Neural cell (in vitro differentiated cells): ENCODE results near the gene PTPRD. TPM values are rescaled to one million over a fixed set of nuclear protein-coding genes. Genes with fewer than 3 reads are reported as not detected.

Experiments used
- H2AFZ ChIP-seq: fragments of 200-600, 300-800 bp; sonication (generic), shearing (Covaris generic); 2 replicates; pipeline ENCODE4 v1.6.0; 2014; ENCODE audit warnings: low read depth, mild to moderate bottlenecking, antibody characterized with exemption, low read length, moderate library complexity
- H3F3A ChIP-seq: fragments of 200-600 bp; shearing (Covaris generic); 2 replicates; pipeline ENCODE4 v1.6.1; 2016; ENCODE audit warnings: mild to moderate bottlenecking, moderate library complexity, mixed read lengths, antibody characterized with exemption, low read length; ENCODE audit not compliant: insufficient read depth, poor library complexity, severe bottlenecking
- H3K27ac ChIP-seq: fragments of 200-600, 300-800 bp; sonication (generic), shearing (Covaris generic); 2 replicates; pipeline ENCODE4 v1.5.1; 2014; ENCODE audit warnings: mild to moderate bottlenecking, low read length, moderate library complexity
- H3K27me3 ChIP-seq: fragments of 300-800, 200-600 bp; sonication (generic), shearing (Covaris generic); 2 replicates; pipeline ENCODE4 v1.6.0; 2014; ENCODE audit warnings: mild to moderate bottlenecking, low read depth, low read length, moderate library complexity; ENCODE audit not compliant: insufficient read depth
- H3K36me3 ChIP-seq: fragments of 300-800, 200-600 bp; sonication (generic), shearing (Covaris generic); 2 replicates; pipeline ENCODE4 v1.5.1; 2014; ENCODE audit warnings: mild to moderate bottlenecking, antibody characterized with exemption, low read length, moderate library complexity; ENCODE audit not compliant: insufficient read depth
- H3K4me2 ChIP-seq: fragments of 300-800, 200-600 bp; sonication (generic), shearing (Covaris generic); 2 replicates; pipeline ENCODE4 v1.6.0; 2014; ENCODE audit warnings: mild to moderate bottlenecking, low read length
- H3K4me3 ChIP-seq: fragments of 300-800, 200-600 bp; sonication (generic), shearing (Covaris generic); 2 replicates; pipeline ENCODE4 v1.5.1; 2014; ENCODE audit warnings: mild to moderate bottlenecking, low read length, moderate library complexity
- H3K79me2 ChIP-seq: fragments of 200-600 bp; shearing (Covaris generic); replicated peaks from 2 replicates; pipeline ENCODE4 v1.6.0; 2014; ENCODE audit warnings: mild to moderate bottlenecking, low read length, moderate library complexity; ENCODE audit not compliant: insufficient read depth
- H3K9ac ChIP-seq: fragments of 300-800, 200-600 bp; sonication (generic), shearing (Covaris generic); 2 replicates; pipeline ENCODE4 v1.6.1; 2016; ENCODE audit warnings: mild to moderate bottlenecking, low read length, mixed read lengths
- H3K9me2 ChIP-seq: fragments of 200-600 bp; shearing (Covaris generic); 2 replicates; pipeline ENCODE4 v1.6.1; 2016; ENCODE audit warnings: mild to moderate bottlenecking, low read length, mixed read lengths; ENCODE audit not compliant: insufficient read depth
- H3K9me3 ChIP-seq: fragments of 200-600, 300-800 bp; sonication (generic), shearing (Covaris generic); 2 replicates; pipeline ENCODE4 v1.6.1; 2016; ENCODE audit warnings: mild to moderate bottlenecking, mixed run types, low read length, moderate library complexity, mixed read lengths
- H4K20me1 ChIP-seq: fragments of 200-600 bp; shearing (Covaris generic); 2 replicates; pipeline ENCODE4 v1.6.1; 2016; ENCODE audit warnings: mild to moderate bottlenecking, mixed run types; ENCODE audit not compliant: insufficient read depth
- CTCF ChIP-seq: fragments of 450-650 bp; IDR thresholded peaks from 2 replicates; pipeline ENCODE4 v1.5.1; 2014; ENCODE audit warnings: antibody characterized with exemption, mild to moderate bottlenecking, moderate library complexity; ENCODE audit not compliant: poor library complexity, severe bottlenecking
- EP300 ChIP-seq: fragments of 450-650 bp; conservative IDR thresholded peaks from 2 replicates; pipeline ENCODE4 v1.6.1; 2014; ENCODE audit warnings: antibody characterized with exemption, mild to moderate bottlenecking, moderate library complexity; ENCODE audit not compliant: poor library complexity, severe bottlenecking
- EZH2 ChIP-seq: fragments of 200-600, 300-800 bp; shearing (Covaris generic), sonication (generic); IDR thresholded peaks from 2 replicates; pipeline ENCODE4 v1.6.1; 2014; ENCODE audit warnings: antibody characterized with exemption, low read length, borderline replicate concordance, mild to moderate bottlenecking; ENCODE audit not compliant: insufficient read depth, poor library complexity, severe bottlenecking
- MXI1 ChIP-seq: fragments of 450-650 bp; conservative IDR thresholded peaks from 2 replicates; pipeline ENCODE4 v1.6.1; 2014; ENCODE audit warnings: antibody characterized with exemption, mild to moderate bottlenecking; ENCODE audit not compliant: poor library complexity, severe bottlenecking
- POLR2AphosphoS5 ChIP-seq: IDR thresholded peaks from 2 replicates; pipeline ENCODE4 v1.6.1; 2012
- RAD21 ChIP-seq: fragments of 450-650 bp; conservative IDR thresholded peaks from 2 replicates; pipeline ENCODE4 v1.6.1; 2014; ENCODE audit warnings: antibody characterized with exemption, mild to moderate bottlenecking, moderate library complexity
- REST ChIP-seq: IDR thresholded peaks from 2 replicates; pipeline ENCODE4 v1.6.1; 2012; ENCODE audit warnings: borderline replicate concordance
- SMC3 ChIP-seq: fragments of 450-650 bp; conservative IDR thresholded peaks from 2 replicates; pipeline ENCODE4 v1.6.1; 2014; ENCODE audit warnings: antibody characterized with exemption, mild to moderate bottlenecking, moderate library complexity; ENCODE audit not compliant: poor library complexity
- TAF1 ChIP-seq: IDR thresholded peaks from 2 replicates; pipeline ENCODE4 v1.6.1; 2012; ENCODE audit warnings: low read depth
- polyA plus RNA-seq: library from polyadenylated mRNA; depleted of rRNA; stranded (reverse); fragments of >200 nt; gene quantifications from 2 replicates; pipeline ENCODE4 v1.2.3, GENCODE V29; 2014

The PTPRD gene
- polyA plus RNA-seq, 1 donor from 2014 or later = 143 TPM

- H3K27ac ChIP-seq = no peak overlapping the region
- TF ChIP-seq CTCF (no peak), REST (no peak), EZH2 (no peak), SMC3 (no peak), TAF1 (no peak), POLR2AphosphoS5 (no peak), EP300 (no peak), MXI1 (no peak), RAD21 (no peak)
Measured at GRCh38 chr9:10032166-10032565, 580.6 kb downstream of the PTPRD start.

GRCh38 chr9:10026443-10026984, 586.3 kb downstream of the PTPRD start:
- no peaks in the 10 kb centered on the region for H3F3A ChIP-seq
- no peaks in the 10 kb centered on the region for H3K9me2 ChIP-seq
- H3K36me3 ChIP-seq = no peaks in the 10 kb centered on the region
- H3K27ac ChIP-seq = no peak overlapping the region
- no peaks in the 10 kb centered on the region for H3K79me2 ChIP-seq
- no peaks in the 10 kb centered on the region for H3K27me3 ChIP-seq
- H3K9me3 ChIP-seq = no peaks in the 10 kb centered on the region
- H4K20me1 ChIP-seq = no peaks in the 10 kb centered on the region
- H2AFZ ChIP-seq = no peak overlapping the region
- TF ChIP-seq CTCF (peak; percentile 34), EZH2 (no peak)
- H3K4me2 ChIP-seq = peak overlapping the region; percentile 23
- no peak overlapping the region for H3K9ac ChIP-seq
- no peak overlapping the region for H3K4me3 ChIP-seq

More at GRCh38 chr9:10032166-10032565, 580.6 kb downstream of the PTPRD start:
- Histone ChIP-seq H3K4me3 (no peak overlapping the region), H3K36me3 (no peaks in the 10 kb centered on the region), H3K4me2 (no peak overlapping the region), H2AFZ (no peak overlapping the region), H4K20me1 (no peaks in the 10 kb centered on the region), H3K27me3 (no peaks in the 10 kb centered on the region), H3K9ac (no peak overlapping the region), H3K9me3 (no peaks in the 10 kb centered on the region), H3K9me2 (no peaks in the 10 kb centered on the region), H3K79me2 (no peaks in the 10 kb centered on the region), H3F3A (no peaks in the 10 kb centered on the region)
